Mesothelial cell of epicardium (in vitro differentiated cells): ENCODE data around the gene CTBP1. TPM values are rescaled to one million over a fixed set of nuclear protein-coding genes. Genes with fewer than 3 reads are reported as not detected.

Experiments used
- DNase-seq, 2 experiments: peaks; one replicate each; pipeline ENCODE4 v3.0.0; 2021; ENCODE audit warnings: low spot score in 2 of 2; ENCODE audit not compliant: unreplicated experiment in 2 of 2
- H3K27ac Mint-ChIP-seq: 2 replicates; pipeline ENCODE4 v1.8.0; 2021; ENCODE audit warnings: mixed read lengths
- H3K27me3 Mint-ChIP-seq: 2 replicates; pipeline ENCODE4 v1.8.0; 2021; ENCODE audit warnings: low read depth, mixed read lengths
- H3K36me3 Mint-ChIP-seq: 2 replicates; pipeline ENCODE4 v1.8.0; 2021; ENCODE audit warnings: mixed read lengths
- H3K4me1 Mint-ChIP-seq: 2 replicates; pipeline ENCODE4 v1.8.0; 2021; ENCODE audit warnings: mixed read lengths
- H3K4me3 Mint-ChIP-seq: 2 replicates; pipeline ENCODE4 v1.8.0; 2021; ENCODE audit warnings: mild to moderate bottlenecking, moderate library complexity, mixed read lengths
- H3K9me3 Mint-ChIP-seq: 2 replicates; pipeline ENCODE4 v1.8.0; 2021; ENCODE audit warnings: mixed read lengths
- CTCF ChIP-seq: fragments of 200-600 bp; sonication (generic); IDR thresholded peaks from one replicate; pipeline ENCODE4 v1.5.0; 2021; ENCODE audit warnings: antibody characterized with exemption; ENCODE audit not compliant: unreplicated experiment
- total RNA-seq: library from RNA; stranded (reverse); gene quantifications from 3 replicates; pipeline ENCODE4 v1.2.1, GENCODE V29; 2021

The CTBP1 gene
- total RNA-seq, 1 donor from 2014 or later = 194 TPM

GRCh38 chr4:1180663-1181062 is 68.3 kb downstream of the CTBP1 start:
- peaks cover 35% of the 10 kb centered on the region for H3K27me3 Mint-ChIP-seq
- H3K4me3 Mint-ChIP-seq = no peak overlapping the region
- H3K27ac Mint-ChIP-seq = no peak overlapping the region

DNA sequence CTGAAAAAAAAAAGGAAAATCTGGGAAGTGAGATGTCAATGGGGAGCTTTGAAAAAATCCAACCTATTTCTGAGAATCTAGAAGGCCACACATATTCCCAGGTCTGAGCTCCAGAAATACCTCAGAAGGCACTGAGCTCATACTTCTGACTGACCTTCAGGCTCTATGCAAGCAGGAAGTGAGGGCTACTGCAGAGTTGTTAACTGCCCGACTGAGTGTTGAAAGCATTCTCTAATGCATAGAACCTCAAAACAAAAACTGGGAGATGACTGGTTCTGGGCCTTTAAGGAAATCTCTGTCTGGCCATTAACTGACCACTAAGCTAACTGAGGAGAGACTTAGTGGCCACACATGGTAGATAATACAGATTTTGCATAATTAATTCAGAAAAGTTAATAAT is 69.0 kb downstream of the CTBP1 start:
- Mint-ChIP-seq H3K4me1 (no peaks in the 10 kb centered on the region), H3K27ac (no peak overlapping the region), H3K4me3 (no peak overlapping the region), H3K9me3 (peaks cover 29% of the 10 kb centered on the region), H3K27me3 (peaks cover 39% of the 10 kb centered on the region), H3K36me3 (peaks cover 2% of the 10 kb centered on the region)
- no peak for TF ChIP-seq CTCF
- DNase-seq = no peak

More at GRCh38 chr4:1180663-1181062, 68.3 kb downstream of the CTBP1 start:
- Mint-ChIP-seq H3K36me3 (peaks cover 2% of the 10 kb centered on the region), H3K4me1 (no peaks in the 10 kb centered on the region), H3K9me3 (peaks cover 29% of the 10 kb centered on the region)
- DNase-seq = no peak
- TF ChIP-seq CTCF = no peak

DNA sequence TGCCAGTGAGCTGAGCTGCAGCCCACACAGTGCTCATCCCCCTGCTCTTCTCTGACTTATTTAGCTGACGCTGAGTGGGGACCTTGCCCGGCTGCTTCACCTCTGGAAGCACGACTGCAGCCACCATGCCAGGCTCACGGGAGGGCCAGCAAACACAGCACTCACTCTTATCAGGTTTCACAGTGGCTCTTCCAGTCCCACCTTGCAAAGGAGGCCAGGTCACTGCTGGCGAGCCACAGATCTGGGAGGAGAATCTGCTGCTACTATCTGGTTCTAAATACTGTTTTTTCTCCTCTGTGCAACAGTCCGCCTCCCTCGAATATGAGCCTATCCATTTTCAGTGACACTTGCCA is 69.9 kb downstream of the CTBP1 start:
- no peak for TF ChIP-seq CTCF
- no peaks in the 10 kb centered on the region for H3K4me1 Mint-ChIP-seq
- no peak for DNase-seq
- peaks cover 29% of the 10 kb centered on the region for H3K9me3 Mint-ChIP-seq
- no peak overlapping the region for H3K4me3 Mint-ChIP-seq
- H3K27me3 Mint-ChIP-seq = peaks cover 44% of the 10 kb centered on the region
- H3K36me3 Mint-ChIP-seq = peaks cover 2% of the 10 kb centered on the region
- no peak overlapping the region for H3K27ac Mint-ChIP-seq

GRCh38 chr4:1178300-1179088 is 70.4 kb downstream of the CTBP1 start:
- DNase-seq = no peak
- Mint-ChIP-seq H3K27ac (no peak overlapping the region), H3K4me1 (peaks cover 3% of the 10 kb centered on the region), H3K9me3 (peaks cover 29% of the 10 kb centered on the region), H3K4me3 (no peak overlapping the region), H3K27me3 (peaks cover 46% of the 10 kb centered on the region), H3K36me3 (peaks cover 2% of the 10 kb centered on the region)
- TF ChIP-seq CTCF = no peak

GRCh38 chr4:1177274-1178141 is 71.4 kb downstream of the CTBP1 start:
- Mint-ChIP-seq H3K27me3 (peaks cover 52% of the 10 kb centered on the region), H3K4me1 (peaks cover 4% of the 10 kb centered on the region), H3K27ac (no peak overlapping the region), H3K9me3 (peaks cover 26% of the 10 kb centered on the region), H3K4me3 (no peak overlapping the region), H3K36me3 (peaks cover 2% of the 10 kb centered on the region)
- DNase-seq = no peak
- no peak for TF ChIP-seq CTCF
